HG02885 (cell line): ENCODE measurements around the gene DTHD1.

Source experiments
- ATAC-seq: cut with Tn5 transposase; IDR thresholded peaks from one replicate; pipeline ENCODE4 v1.9.1; 2021; ENCODE audit warnings: mild to moderate bottlenecking; ENCODE audit not compliant: unreplicated experiment, poor library complexity

DTHD1 gene

DNA sequence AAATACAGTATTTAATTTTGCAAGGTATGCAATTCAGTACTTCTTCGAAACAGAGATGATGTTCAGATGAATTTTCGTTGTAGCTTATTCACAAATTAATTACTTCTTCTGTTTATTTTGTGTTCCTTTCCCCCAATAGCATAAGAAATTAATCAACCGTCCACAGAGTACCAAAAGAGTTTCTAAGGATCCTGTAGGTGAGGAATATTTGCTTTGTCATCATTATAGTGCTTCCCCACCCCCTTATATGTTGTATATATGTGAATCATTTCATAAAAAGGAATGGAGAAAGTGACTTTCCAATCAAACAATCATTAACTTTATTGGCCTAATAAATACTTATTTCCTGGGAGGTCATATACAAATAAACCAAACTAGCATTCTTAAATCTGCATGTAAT is 57.6 kb downstream of the DTHD1 start:
- ATAC-seq, result no peak

DNA sequence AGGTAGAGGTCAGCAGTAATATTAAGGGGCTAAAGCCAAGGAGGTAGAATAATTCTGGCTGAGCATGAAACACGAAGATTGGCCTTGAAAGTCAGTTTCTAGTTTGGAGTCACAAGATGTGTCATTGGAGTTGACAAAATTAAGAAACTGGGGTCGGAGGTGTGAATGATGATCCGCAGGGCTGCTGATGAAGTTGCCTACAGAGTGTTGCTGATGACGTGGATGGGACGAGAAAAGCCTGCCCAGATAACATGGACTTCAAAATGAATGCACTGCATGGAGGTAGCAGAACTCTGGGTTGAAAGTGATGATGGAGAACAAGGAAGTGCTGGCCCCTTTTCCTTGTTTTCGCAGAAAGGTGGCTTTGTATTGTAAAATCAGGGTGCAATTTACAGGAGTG is 60.5 kb downstream of the DTHD1 start:
- no peak for ATAC-seq

DNA sequence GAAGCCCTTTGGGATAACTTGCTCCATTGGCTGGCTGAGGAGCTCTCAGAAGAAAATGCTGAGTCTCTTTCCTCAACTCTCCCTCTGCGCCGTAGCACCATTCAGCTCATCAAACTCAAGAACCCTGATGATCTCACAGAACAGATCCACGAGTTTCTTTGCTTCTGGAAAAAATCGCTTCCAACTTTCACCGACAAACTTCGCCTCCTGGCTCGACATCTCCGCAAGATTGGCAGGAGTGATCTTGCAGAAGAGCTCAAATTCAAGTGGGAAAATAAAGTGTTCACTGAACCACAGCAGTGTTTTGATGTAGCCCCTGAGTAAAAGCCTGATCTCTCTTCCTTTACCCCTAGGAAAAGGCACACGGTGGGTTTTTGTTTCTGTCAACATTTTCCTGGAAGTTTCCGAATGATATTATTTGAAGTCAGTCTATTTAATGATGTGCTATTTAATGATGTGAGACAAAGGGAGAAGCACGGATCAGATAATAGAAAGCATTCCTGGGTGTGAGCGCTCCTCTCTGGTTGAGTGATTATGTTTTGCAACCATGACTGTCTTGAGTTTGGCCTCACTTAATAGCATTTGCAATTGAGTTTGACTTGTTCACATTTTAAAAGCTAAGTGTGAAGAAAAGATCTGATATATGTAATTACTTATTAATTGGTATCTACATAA is 62.2 kb downstream of the DTHD1 start:
- ATAC-seq, result no peak

DNA sequence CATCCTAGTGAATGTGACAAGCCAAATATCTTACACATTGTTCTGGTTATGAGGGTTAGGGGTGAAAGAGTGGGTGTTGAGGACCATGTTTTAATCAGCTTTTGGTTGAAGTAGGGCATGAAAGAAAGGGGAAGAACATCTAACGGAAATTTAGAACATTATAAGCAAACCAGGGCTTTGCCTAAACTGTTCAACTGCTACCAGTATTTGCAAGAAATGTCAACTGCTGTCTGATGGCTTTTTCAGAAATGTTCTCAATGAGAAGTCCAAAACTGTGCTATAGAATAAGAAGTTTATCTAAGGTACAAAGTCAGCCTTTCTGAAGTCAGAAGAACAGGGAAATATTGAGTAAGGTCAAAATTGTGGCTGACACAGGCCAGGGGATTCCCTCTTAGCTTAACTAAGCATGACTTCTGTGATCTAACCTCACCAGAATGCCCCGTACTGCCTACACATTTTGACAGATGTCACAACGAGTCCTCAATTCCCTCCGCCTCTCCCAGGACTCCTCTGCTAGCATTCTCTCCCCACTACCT is 67.1 kb downstream of the DTHD1 start:
- peak; percentile 96 for ATAC-seq

DNA sequence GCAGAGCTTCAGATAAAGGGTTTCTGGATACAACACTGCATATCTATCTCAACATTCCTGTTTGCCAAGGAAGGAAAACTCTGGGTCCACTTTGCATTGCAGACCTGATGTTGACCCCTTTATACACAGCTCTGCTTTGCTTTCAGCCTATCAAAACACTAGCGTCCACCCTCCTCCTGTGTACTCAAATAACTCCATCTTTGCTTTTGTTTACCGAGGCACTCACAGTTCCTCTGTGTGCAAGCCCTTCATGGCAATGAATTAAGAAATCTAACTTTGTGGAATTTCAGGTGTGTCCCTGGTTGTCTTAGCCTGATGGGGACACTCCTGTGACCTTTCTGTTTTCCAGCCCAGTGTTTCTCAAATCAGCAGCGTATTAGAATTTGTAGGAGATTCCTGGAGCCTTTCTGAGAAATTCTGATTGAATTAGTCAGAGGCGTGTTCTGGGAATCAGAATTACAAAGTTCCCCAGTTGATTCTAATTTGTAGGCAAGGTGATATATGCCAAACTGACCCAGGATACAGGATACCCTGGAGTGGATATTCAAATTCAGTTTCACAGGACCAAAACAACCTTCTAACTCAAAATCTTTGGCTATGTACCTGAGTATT is 68.6 kb downstream of the DTHD1 start:
- ATAC-seq, result no peak

DNA sequence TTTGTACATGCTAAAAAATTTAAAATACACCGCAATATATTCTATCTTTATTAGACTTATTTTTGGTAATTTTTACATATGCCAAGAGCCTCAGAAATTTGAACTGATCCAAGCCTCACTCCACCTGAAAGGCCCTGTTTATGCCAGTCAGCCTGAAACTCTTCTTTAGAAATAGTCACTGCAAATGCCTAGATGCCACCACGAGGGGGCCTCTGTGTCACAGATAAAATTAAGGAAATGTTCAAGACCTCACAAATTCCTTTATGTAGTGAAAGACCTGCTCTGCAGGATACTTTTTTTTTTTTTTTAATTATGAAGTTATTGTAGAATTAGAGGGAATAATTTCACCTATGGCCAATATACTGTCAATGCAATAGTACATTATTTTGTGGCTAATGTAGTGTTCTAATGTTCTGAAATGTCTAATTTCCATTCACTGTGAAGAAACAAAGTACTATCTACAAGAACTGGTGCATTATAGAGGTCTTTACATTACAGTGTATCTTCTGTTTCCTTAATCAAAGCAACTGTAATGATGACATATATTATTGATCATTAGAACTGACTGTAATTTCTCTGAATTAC is 69.8 kb downstream of the DTHD1 start:
- peak; percentile 55 for ATAC-seq

DNA sequence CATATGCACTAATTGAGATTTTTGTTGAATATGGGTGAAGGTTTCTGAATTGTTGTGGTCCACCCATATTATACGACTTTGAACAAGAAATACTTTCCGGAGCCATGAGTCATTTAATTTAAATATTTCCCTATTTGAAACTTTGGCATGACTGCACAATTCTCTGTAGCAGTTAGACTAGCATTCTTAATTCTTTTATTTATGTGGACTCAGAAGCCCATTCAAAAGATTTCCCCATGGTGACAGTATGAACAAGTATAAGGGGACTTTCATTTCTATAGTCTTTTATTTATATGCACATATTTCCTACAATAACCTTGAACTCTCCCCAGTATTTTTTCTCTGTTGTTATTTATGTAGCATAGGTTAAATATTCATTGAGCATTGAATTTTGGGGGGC is 72.6 kb downstream of the DTHD1 start:
- no peak for ATAC-seq

DNA sequence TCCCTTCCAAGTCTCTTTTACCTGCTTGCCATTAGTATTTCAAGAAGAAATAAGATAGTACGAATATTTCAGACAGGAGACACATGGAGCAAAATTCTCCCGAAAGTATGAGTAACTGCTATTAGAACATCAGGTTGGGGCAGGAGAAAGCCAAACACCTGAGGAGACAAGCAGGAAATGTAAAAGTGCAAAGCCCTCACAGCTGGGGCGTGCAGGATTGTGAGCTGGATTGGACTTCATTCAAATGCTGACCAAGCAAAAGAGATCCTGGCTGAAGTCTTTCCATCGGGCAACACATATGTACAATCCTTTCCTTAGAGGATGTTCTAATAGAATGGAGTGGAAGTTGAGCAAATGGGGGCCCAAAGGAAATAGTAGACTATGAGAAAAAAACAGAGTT is 76.8 kb downstream of the DTHD1 start:
- ATAC-seq, result no peak

DNA sequence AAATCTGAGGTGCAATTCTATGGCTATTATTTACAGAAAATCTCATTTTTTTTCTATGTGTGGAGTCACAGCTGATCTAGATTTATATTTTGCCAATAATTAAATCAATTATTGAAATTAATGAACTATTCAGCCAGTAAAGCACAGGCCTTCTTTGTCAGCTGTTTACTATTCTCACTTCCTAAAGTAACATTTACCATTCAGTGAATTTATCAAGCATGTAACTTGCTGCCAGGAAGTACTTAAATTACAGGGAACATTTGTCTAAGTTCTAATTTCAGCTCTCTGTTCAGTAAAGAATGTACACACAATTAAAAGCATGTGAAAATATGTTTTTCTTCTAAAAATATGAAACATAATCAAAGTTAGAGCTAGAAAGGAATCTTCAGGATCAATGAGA is 79.3 kb downstream of the DTHD1 start:
- ATAC-seq, result no peak

DNA sequence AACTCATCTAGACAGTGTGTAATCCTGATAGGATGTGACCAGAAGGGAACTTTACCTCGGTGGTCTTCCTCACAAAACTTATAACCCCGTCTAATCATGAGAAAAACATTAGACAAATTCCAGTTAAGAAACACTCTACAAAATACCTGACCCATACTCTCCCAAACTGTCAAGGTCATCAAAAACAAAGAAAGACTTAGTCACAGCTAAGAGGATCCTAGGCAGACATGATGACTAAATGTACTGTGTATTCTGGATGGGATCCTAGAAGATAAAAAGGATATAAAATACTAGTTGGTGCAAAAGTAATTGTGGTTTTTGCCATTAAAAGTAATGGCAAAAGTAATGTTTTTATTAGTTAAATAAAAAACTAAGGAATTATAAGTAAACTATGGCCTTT is 81.6 kb downstream of the DTHD1 start:
- no peak for ATAC-seq

DNA sequence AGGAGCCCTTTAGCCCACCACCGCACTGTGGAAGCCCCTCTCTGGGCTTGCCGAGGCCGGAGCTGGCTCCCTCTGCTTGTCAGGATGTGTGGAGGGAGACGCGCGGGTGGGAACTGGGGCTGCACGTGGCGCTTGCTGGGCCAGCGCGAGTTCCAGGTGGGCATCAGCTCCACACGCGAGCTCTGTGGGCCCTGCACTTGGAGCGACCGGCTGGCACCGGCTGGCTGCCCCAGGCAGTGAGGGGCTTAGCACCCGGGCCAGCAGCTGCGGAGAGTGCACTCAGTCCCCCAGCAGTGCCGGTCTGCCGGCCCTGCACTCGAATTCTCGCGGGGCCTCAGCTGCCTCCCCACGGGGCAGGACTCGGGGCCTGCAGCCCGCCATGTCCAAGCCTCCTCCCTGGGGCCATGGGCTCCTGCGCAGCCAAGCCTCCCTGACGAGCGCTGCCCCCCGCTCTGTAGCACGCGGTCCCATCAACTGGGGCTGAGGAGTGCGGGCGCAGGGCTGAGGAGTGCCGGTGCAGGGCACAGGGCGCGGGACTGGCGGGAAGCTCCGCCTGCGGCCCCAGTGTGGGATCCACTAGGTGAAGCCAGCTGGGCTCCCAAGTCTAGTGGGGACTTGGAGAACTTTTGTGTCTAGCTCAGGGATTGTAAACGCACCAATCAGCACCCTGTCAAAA is 93.6 kb downstream of the DTHD1 start:
- ATAC-seq, result no peak

DNA sequence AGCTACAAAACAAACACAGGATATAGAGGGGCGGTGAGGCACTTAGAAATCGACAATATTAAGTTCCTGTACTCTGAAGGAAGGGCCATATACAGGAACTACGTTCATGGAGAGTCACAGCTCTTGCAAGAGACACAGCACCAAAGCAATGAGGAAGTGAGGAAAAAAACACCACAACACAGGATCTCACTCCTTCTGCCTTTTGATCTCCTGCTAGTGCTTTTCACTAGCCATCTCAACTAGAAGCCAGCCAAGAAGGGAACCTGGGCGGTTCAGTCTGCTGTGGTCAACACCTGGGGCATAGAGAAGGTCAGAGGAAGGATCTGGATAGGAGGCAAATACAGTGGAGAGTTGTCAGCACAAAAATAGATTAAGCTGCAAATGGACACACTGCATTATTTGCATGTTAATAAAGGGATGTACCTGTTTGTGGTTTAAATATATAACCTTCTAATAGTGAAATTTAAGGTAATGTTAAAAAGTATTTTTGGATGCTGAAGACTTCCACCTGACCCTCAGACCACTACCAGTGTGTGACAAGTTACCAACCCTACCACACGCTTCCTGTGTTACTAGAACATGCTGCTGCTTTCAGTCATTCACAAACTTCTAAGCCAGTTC is 104.6 kb downstream of the DTHD1 start:
- peak; percentile 88 for ATAC-seq

DNA sequence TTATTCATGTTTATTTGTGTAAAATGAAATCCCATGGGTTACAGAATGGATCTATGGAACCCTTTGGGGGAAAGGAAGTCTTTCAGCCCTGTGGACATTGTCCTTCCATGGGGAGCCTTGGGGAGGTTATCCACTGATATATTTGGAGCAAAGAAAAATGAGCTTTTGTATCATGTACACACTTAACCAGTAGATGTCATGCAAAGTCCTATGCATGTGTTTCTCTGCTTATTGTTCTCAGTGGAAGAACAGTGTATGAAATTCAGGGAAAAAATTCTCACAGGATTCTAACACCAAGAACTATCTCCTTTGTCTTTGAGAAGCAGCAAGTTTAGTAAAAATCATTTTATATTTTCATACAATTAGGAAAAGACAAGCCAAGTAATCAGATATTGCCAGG is 105.3 kb downstream of the DTHD1 start:
- ATAC-seq, result no peak

DNA sequence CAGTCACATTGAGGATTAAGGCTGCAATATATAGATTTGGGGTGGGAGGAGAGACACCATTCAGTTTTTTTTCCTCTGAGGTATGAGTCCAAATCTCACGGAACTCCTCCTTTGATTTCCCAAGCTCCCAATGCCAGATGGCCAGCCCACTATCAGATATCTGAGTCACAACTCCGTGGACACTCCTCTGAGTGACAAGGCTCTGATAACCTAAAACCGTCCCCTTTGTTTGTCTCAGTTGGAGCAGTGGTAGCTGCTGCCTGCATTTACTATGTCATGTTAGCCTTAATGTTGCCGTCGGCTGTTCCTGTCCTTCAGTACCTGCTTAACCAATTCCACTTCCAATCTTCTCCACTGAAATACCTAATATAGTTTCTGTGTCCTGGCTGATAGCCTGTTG is 107.3 kb downstream of the DTHD1 start:
- no peak for ATAC-seq

DNA sequence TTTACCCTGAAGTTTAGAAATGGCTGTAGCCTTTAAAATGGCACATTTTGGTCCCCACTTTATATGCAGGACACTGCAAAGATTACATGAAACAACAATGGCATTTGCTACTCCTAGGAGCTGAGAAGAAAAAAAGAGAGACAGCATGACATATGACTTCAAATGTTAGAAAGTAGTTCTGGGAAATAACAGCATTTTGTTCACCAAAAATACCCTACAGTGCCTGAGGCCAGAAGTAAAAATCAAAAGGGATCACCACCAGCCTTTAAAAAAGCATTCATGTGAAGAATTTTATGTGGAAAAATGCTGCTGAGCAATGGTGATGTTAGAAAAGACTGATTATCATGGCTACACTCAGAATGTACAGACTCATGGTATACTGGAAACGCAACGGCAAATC is 110.0 kb downstream of the DTHD1 start:
- no peak for ATAC-seq

DNA sequence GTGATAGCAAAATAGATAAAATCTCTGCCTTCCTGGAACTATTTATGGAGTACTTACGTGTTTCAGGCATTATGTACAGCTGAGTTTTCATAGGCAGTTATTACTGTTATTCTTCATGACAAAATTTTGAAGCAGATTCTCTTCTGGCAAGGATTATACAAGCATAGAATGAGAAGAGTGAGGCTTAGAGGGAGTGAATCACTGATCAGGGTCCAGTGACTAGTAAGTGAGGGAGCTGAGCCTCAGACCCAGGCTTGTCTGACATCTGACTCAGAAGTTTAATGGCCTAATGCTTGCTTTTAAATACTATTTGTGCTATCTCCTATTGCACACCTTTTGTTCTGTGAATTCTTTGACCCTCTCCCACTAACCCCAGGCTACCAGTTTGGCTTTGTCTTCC is 110.6 kb downstream of the DTHD1 start:
- ATAC-seq, result no peak

DNA sequence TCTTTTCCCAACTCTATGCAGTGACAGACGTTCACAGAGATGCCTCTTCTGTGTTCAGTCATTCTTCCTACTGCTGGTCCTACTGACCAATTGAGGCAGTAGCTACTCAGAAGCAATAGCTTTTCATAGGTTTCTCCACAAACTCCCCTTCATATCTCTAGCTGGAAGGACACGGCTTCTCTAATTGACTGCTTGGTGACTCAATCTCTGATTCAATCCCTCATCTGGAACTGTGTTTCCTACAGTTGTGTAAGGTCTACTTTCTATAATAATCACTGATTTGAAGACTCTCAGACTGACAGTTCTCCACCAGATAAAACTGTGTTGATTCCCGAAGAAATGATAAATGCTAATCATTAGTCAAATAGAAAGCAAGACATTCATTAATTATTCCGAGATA is 111.5 kb downstream of the DTHD1 start:
- ATAC-seq, result no peak
